ENCODE measurements around the gene ICAM4.

Gene ICAM4

GRCh38 chr19:10290357-10290875 lies 3.7 kb downstream of the ICAM4 start:
- peak in 3 of 56 donors; percentile 11 to 37 (median 26) for DNase-seq

GRCh38 chr19:10290876-10291553 lies 4.3 kb downstream of the ICAM4 start:
- DNase-seq: peak in 34 of 56 donors; percentile 3 to 78 (median 42)

GRCh38 chr19:10291554-10292205 lies 4.9 kb downstream of the ICAM4 start:
- DNase-seq: no peak

DNA sequence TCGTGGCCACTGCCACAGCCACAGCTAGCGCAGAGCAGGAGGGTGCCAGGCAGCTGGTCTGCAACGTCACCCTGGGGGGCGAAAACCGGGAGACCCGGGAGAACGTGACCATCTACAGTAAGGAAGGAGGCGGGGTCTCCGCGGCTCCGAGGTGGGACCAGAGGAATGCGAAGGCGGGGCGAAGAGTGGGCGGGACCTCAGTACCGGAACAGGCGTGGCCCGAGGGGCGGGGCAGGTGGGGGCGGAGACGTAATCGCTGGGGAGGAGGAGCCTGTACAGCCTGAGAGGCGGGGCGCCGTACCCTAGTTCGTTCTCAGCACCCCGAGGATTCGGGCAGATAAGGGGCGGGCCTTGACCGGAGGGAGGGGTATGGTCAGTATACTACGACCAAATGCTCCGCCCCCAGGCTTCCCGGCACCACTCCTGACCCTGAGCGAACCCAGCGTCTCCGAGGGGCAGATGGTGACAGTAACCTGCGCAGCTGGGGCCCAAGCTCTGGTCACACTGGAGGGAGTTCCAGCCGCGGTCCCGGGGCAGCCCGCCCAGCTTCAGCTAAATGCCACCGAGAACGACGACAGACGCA lies 5.5 kb downstream of the ICAM4 start:
- peak in 35 of 56 donors; percentile 3 to 75 (median 25) for DNase-seq

GRCh38 chr19:10292789-10293636 lies 6.3 kb downstream of the ICAM4 start:
- no peak for DNase-seq

- DNase-seq: no peak
These were observed 7.0 kb downstream of the ICAM4 start for GRCh38 chr19:10293637-10294367.

DNA sequence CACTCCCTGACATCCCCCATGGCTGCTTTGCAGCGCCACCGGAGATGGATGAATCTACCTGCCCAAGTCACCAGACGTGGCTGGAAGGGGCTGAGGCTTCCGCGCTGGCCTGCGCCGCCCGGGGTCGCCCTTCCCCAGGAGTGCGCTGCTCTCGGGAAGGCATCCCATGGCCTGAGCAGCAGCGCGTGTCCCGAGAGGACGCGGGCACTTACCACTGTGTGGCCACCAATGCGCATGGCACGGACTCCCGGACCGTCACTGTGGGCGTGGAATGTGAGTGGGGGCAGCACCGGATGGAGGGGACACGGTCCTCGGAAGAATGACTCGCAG lies 7.6 kb downstream of the ICAM4 start:
- no peak for DNase-seq

DNA sequence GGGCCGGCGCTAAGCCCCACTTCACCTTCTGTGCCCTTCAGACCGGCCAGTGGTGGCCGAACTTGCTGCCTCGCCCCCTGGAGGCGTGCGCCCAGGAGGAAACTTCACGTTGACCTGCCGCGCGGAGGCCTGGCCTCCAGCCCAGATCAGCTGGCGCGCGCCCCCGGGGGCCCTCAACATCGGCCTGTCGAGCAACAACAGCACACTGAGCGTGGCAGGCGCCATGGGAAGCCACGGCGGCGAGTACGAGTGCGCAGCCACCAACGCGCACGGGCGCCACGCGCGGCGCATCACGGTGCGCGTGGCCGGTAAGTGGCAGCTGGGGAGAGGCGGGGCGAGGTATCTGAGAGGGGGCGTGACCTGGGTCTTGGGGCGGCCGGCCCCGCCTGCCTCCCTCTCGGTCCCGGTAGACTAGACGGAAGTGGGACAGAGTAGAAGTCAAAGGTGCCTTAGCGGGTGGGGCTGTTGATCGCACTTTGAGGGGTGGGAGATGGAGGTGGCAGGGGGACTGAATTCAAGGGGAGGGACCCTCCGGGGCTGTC lies 8.6 kb downstream of the ICAM4 start:
- no peak for DNase-seq

GRCh38 chr19:10295847-10296591 lies 9.3 kb downstream of the ICAM4 start:
- no peak for DNase-seq

GRCh38 chr19:10299545-10300458 lies 13.0 kb downstream of the ICAM4 start:
- DNase-seq: no peak

- DNase-seq: peak in 41 of 56 donors; percentile 6 to 81 (median 47)
These were observed 18.5 kb downstream of the ICAM4 start for GRCh38 chr19:10305139-10305806.

GRCh38 chr19:10306327-10306726 lies 19.6 kb downstream of the ICAM4 start:
- no peak for DNase-seq

- DNase-seq: no peak
These were observed 22.7 kb downstream of the ICAM4 start, which contains the start of gene ZGLP1 for GRCh38 chr19:10309423-10309822. ZGLP1 (minus strand) TSS chr19:10309815.

- DNase-seq: peak; percentile 18 to 95 (median 82)
These were observed 28.8 kb downstream of the ICAM4 start, which contains the start of gene FDX2 for GRCh38 chr19:10315335-10316214. FDX2 (minus strand) TSS chr19:10316015; CDS start chr19:10315996, 19 bp downstream.

DNA sequence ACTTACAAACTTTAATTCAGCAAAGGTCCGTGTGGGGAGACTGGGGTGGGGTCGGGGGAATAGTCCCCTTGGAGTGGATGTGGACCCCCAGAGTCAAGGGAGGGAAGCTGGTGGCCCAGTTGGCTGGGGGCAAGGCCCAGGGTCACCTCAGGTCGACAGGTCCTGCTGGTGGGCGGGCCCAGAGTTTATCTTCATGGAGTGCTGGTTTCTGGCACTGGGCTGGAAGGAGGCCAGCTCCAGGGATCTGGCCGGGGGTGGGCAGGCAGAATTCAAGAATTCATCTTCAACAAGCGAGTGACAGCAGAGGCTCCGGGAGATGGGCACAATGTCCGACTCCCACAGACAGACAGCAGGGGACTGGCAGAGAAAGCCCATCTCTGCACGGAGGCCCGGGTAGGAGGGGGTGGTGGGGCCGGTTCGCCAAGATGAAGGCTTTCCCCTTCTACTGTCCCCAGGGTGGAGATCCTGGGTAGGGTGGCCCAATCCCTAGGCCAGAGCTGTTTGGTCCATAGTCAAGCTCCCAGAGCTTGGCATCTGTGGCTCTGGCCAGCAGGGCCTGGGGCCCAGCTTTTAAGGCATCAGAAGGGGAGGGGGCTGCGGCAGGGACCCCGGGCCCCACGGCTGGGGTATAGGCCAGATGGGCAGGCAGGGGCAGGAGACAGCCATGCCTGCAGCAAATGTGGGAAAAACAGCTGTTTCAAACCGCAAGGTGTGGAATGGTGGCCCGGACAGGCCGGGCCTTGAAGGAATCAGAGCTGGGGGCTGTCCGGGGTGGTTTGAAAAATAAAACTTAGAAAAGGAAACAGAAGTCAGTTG lies 29.7 kb downstream of the ICAM4 start:
- DNase-seq: peak in 9 of 56 donors; percentile 14 to 43 (median 31)

Data from nucleus accumbens (tissue), 56 donors.